ENCODE measurements around the gene VLDLR.
"Not testable (repeated sequence)": the region's sequence is repeated elsewhere in the genome, so short reads cannot be mapped to it uniquely, and the experiment has no call there.

VLDLR gene

GRCh38 chr9:2707256-2707655 lies 85.7 kb downstream of the VLDLR start:
- DNase-seq (ENCODE audit: low read depth in 1 of 2, low spot score in 1 of 2): not testable (repeated sequence)

Data from activated CD4-positive, alpha-beta T cell treated with anti-CD3 and anti-CD28 coated beads, Interleukin-2, amount 50 U/mL, for 24 hours (primary cell).